T-helper 2 cell treated with Interferon-gamma antibody and Interleukin-4, amounts not matched to agents 5 μg/mL and 100 μg/mL, for 36 hours (primary cell): Measurements from ENCODE around the gene PTTG1.

Source experiments
- DNase-seq: peaks from one replicate; pipeline ENCODE4 v3.0.0; 2021; ENCODE audit warnings: low spot score
- H3K27ac Mint-ChIP-seq: one replicate; pipeline ENCODE4 v1.8.0; 2021; ENCODE audit warnings: mild to moderate bottlenecking, mixed read lengths
- H3K27me3 Mint-ChIP-seq: one replicate; pipeline ENCODE4 v1.8.0; 2021; ENCODE audit warnings: low read depth, mixed read lengths
- H3K36me3 Mint-ChIP-seq: one replicate; pipeline ENCODE4 v1.8.0; 2021; ENCODE audit warnings: low read depth, mixed read lengths
- H3K4me1 Mint-ChIP-seq: one replicate; pipeline ENCODE4 v1.8.0; 2021; ENCODE audit warnings: low read depth, mixed read lengths
- H3K4me3 Mint-ChIP-seq: one replicate; pipeline ENCODE4 v1.8.0; 2022; ENCODE audit warnings: mild to moderate bottlenecking, moderate library complexity, mixed read lengths
- H3K9me3 Mint-ChIP-seq: one replicate; pipeline ENCODE4 v1.8.0; 2021; ENCODE audit warnings: mixed read lengths

The PTTG1 gene

GRCh38 chr5:160397492-160397891, 24.2 kb upstream of the PTTG1 start:
- no peak overlapping the region for H3K4me3 Mint-ChIP-seq
- no peaks in the 10 kb centered on the region for H3K9me3 Mint-ChIP-seq
- no peaks in the 10 kb centered on the region for H3K27me3 Mint-ChIP-seq
- no peak overlapping the region for H3K27ac Mint-ChIP-seq
- H3K4me1 Mint-ChIP-seq: peaks cover 13% of the 10 kb centered on the region
- no peak for DNase-seq
- H3K36me3 Mint-ChIP-seq: peaks cover 5% of the 10 kb centered on the region

GRCh38 chr5:160398806-160399205, 22.8 kb upstream of the PTTG1 start:
- DNase-seq: no peak
- Mint-ChIP-seq H3K4me3 (peak overlapping the region; percentile 87), H3K27ac (no peak overlapping the region), H3K27me3 (no peaks in the 10 kb centered on the region), H3K4me1 (peaks cover 13% of the 10 kb centered on the region), H3K9me3 (no peaks in the 10 kb centered on the region), H3K36me3 (peaks cover 11% of the 10 kb centered on the region)

- H3K4me1 Mint-ChIP-seq: peaks cover 13% of the 10 kb centered on the region
Observed at GRCh38 chr5:160399402-160400353, 22.0 kb upstream of the PTTG1 start, which contains the start of gene FAM200C. TSS of gene FAM200C (minus strand) at chr5:160400054. CDS start at chr5:160395490, 4,564 bp downstream.

GRCh38 chr5:160418561-160419457, 2.8 kb upstream of the PTTG1 start, which contains the start of gene SLU7:
TSS of gene SLU7 (minus strand) at chr5:160419081. CDS start at chr5:160415294, 3,787 bp downstream.
- H3K4me3 Mint-ChIP-seq: peak within 1 kb of the TSS; percentile 93
- peak within 1 kb of the TSS; percentile 98 for H3K27ac Mint-ChIP-seq
- no peaks in the 10 kb centered on the region for H3K27me3 Mint-ChIP-seq
- H3K4me1 Mint-ChIP-seq: peaks cover 58% of the 10 kb centered on the region
- H3K9me3 Mint-ChIP-seq: no peaks in the 10 kb centered on the region
- DNase-seq: peak; percentile 91
- peaks cover 26% of the 10 kb centered on the region for H3K36me3 Mint-ChIP-seq

More at GRCh38 chr5:160399402-160400353, 22.0 kb upstream of the PTTG1 start, which contains the start of gene FAM200C:
- H3K27ac Mint-ChIP-seq: peak within 1 kb of the TSS; percentile 66
- H3K36me3 Mint-ChIP-seq: peaks cover 16% of the 10 kb centered on the region
- H3K9me3 Mint-ChIP-seq: no peaks in the 10 kb centered on the region
- H3K4me3 Mint-ChIP-seq: peak within 1 kb of the TSS; percentile 87
- H3K27me3 Mint-ChIP-seq: no peaks in the 10 kb centered on the region
- DNase-seq: peak; percentile 81

- Mint-ChIP-seq H3K27ac (peak overlapping the region; percentile 98), H3K27me3 (no peaks in the 10 kb centered on the region), H3K4me3 (peak overlapping the region; percentile 93), H3K4me1 (peaks cover 65% of the 10 kb centered on the region), H3K36me3 (peaks cover 32% of the 10 kb centered on the region), H3K9me3 (no peaks in the 10 kb centered on the region)
- DNase-seq: no peak
Observed at GRCh38 chr5:160419458-160420330, 2.0 kb upstream of the PTTG1 start.

GRCh38 chr5:160420331-160420610, 1.4 kb upstream of the PTTG1 start:
- Mint-ChIP-seq H3K36me3 (peaks cover 35% of the 10 kb centered on the region), H3K27ac (peak overlapping the region; percentile 98), H3K4me3 (peak overlapping the region; percentile 93), H3K9me3 (no peaks in the 10 kb centered on the region), H3K4me1 (peaks cover 70% of the 10 kb centered on the region), H3K27me3 (no peaks in the 10 kb centered on the region)
- DNase-seq: no peak

- H3K4me1 Mint-ChIP-seq: peaks cover 59% of the 10 kb centered on the region
- H3K27me3 Mint-ChIP-seq: no peaks in the 10 kb centered on the region
- H3K27ac Mint-ChIP-seq: peak overlapping the region; percentile 66
- no peaks in the 10 kb centered on the region for H3K9me3 Mint-ChIP-seq
- peaks cover 40% of the 10 kb centered on the region for H3K36me3 Mint-ChIP-seq
- H3K4me3 Mint-ChIP-seq: peak overlapping the region; percentile 94
- DNase-seq: no peak
Observed at GRCh38 chr5:160423099-160423498, 1.4 kb downstream of the PTTG1 start.

GRCh38 chr5:160427607-160428006, 6.0 kb downstream of the PTTG1 start:
- Mint-ChIP-seq H3K27ac (no peak overlapping the region), H3K9me3 (no peaks in the 10 kb centered on the region), H3K4me1 (peaks cover 32% of the 10 kb centered on the region), H3K4me3 (no peak overlapping the region), H3K27me3 (no peaks in the 10 kb centered on the region), H3K36me3 (peaks cover 59% of the 10 kb centered on the region)
- no peak for DNase-seq

- Mint-ChIP-seq H3K36me3 (peaks cover 29% of the 10 kb centered on the region), H3K4me3 (no peak overlapping the region), H3K27ac (no peak overlapping the region), H3K4me1 (peaks cover 4% of the 10 kb centered on the region), H3K27me3 (peaks cover 2% of the 10 kb centered on the region), H3K9me3 (no peaks in the 10 kb centered on the region)
- DNase-seq: no peak
Observed at GRCh38 chr5:160432196-160432595, 10.5 kb downstream of the PTTG1 start.

GRCh38 chr5:160432787-160433186, 11.1 kb downstream of the PTTG1 start:
- DNase-seq: no peak
- H3K9me3 Mint-ChIP-seq: no peaks in the 10 kb centered on the region
- no peak overlapping the region for H3K4me3 Mint-ChIP-seq
- peaks cover 1% of the 10 kb centered on the region for H3K4me1 Mint-ChIP-seq
- H3K27me3 Mint-ChIP-seq: peaks cover 2% of the 10 kb centered on the region
- H3K27ac Mint-ChIP-seq: no peak overlapping the region
- H3K36me3 Mint-ChIP-seq: peaks cover 23% of the 10 kb centered on the region

- Mint-ChIP-seq H3K36me3 (peaks cover 12% of the 10 kb centered on the region), H3K27me3 (peaks cover 2% of the 10 kb centered on the region), H3K9me3 (no peaks in the 10 kb centered on the region), H3K4me3 (no peak overlapping the region), H3K27ac (no peak overlapping the region), H3K4me1 (peaks cover 9% of the 10 kb centered on the region)
- no peak for DNase-seq
Observed at GRCh38 chr5:160434022-160434531, 12.4 kb downstream of the PTTG1 start.

GRCh38 chr5:160435532-160435931, 13.9 kb downstream of the PTTG1 start:
- H3K27ac Mint-ChIP-seq: no peak overlapping the region
- no peak for DNase-seq
- no peaks in the 10 kb centered on the region for H3K9me3 Mint-ChIP-seq
- no peak overlapping the region for H3K4me3 Mint-ChIP-seq
- H3K4me1 Mint-ChIP-seq: peaks cover 16% of the 10 kb centered on the region
- peaks cover 4% of the 10 kb centered on the region for H3K36me3 Mint-ChIP-seq
- H3K27me3 Mint-ChIP-seq: peaks cover 2% of the 10 kb centered on the region

- Mint-ChIP-seq H3K4me1 (peaks cover 19% of the 10 kb centered on the region), H3K9me3 (no peaks in the 10 kb centered on the region), H3K36me3 (peaks cover 3% of the 10 kb centered on the region), H3K4me3 (no peak overlapping the region), H3K27ac (no peak overlapping the region), H3K27me3 (peaks cover 2% of the 10 kb centered on the region)
- DNase-seq: no peak
Observed at GRCh38 chr5:160436017-160436416, 14.4 kb downstream of the PTTG1 start.
